Thyroid gland (tissue), 4 donors: Measurements from ENCODE around the gene CDC123.

ENCODE experiments used
- CTCF ChIP-seq, 6 experiments: fragments of 200-600 bp in 3 of 6; fragments of 450-650 bp in 3 of 6; sonication (generic) in 3 of 6; IDR thresholded peaks; one replicate each; pipeline ENCODE4 v1.5.1; 2016 to 2019; ENCODE audit warnings: antibody characterized with exemption in 6 of 6, mild to moderate bottlenecking in 2 of 6, inconsistent platforms in 1 of 6, moderate library complexity in 1 of 6
- POLR2A ChIP-seq, 2 donors: fragments of 450-650 bp; IDR thresholded peaks; one replicate each; pipeline ENCODE4 v1.6.1; 2017; ENCODE audit warnings: antibody characterized with exemption in 2 of 2, mild to moderate bottlenecking in 2 of 2, moderate library complexity in 1 of 2

- no peak for TF ChIP-seq CTCF (IDR thresholded peaks at IDR 0.05)
- TF ChIP-seq POLR2A (IDR thresholded peaks at IDR 0.05), result no peak
These were observed 45.8 kb upstream of the CDC123 start for GRCh38 chr10:12150163-12150562.
